HG02798 (cell line): ENCODE results near the gene DNAJC22.
"Not testable (repeated sequence)": the region's sequence is repeated elsewhere in the genome, so short reads cannot be mapped to it uniquely, and the experiment has no call there.

Experiments used
- ATAC-seq: cut with Tn5 transposase; IDR thresholded peaks from one replicate; pipeline ENCODE4 v1.9.1; 2021; ENCODE audit warnings: mild to moderate bottlenecking; ENCODE audit not compliant: unreplicated experiment, poor library complexity

The DNAJC22 gene

DNA sequence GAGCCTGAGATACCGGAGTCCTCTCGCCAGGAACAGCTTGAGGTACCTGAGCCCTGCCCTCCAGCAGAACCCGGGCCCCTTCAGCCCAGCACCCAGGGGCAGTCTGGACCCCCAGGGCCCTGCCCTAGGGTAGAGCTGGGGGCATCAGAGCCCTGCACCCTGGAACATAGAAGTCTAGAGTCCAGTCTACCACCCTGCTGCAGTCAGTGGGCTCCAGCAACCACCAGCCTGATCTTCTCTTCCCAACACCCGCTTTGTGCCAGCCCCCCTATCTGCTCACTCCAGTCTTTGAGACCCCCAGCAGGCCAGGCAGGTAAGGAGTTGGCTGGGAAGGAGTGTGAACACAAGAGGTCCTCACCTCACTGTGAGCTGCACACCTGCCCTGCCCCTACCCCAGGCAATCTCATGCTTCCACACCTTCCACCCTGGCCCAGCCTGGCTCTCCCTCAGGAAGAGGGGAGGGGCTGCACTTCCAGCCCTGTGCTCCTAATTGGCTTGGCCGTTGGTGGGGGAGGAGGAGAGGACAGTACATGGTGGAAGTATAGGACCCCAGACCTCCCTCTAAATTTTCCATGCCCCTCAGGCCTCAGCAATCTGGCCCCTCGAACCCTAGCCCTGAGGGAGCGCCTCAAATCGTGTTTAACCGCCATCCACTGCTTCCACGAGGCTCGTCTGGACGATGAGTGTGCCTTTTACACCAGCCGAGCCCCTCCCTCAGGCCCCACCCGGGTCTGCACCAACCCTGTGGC lies 15.9 kb upstream of the DNAJC22 start:
- no peak for ATAC-seq

DNA sequence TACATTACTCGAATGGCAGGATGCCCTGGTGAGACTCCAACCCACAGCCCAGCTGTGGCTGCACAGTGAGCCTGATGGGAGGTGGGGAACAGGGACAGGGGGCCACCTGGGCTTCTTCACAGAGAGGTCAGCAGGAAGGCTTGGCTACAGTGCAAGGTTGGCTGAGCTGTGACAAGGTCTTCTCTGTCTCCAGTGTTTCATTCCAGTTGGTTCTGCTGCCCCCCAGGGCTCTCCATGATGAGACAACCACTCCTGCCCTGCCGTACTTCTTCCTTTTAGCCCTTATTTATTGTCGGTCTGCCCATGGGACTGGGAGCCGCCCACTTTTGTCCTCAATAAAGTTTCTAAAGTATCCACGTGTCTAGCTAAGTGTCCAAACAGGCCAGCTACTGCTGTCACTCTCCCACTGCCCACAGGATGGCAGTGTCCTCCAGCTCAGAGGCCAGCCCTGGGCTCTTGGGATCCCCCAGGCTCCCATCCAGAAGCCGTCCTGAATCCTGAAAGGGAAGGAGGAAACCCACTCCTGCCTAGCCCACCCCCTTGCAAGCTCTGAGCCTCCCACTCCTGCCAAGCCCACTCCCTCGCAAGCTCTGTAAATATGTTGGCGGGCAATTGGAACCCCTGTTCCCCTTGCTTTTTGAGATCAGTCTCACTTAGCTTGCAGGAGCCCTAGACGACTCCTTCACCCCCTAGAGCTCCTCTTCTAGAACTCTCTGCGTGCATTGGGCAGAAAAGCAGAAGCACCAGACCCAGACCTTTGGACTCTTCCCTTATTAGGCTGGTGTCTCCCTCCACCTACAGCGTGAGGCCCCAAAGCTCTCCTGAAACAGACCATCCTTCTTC lies 15.1 kb upstream of the DNAJC22 start:
- no peak for ATAC-seq

DNA sequence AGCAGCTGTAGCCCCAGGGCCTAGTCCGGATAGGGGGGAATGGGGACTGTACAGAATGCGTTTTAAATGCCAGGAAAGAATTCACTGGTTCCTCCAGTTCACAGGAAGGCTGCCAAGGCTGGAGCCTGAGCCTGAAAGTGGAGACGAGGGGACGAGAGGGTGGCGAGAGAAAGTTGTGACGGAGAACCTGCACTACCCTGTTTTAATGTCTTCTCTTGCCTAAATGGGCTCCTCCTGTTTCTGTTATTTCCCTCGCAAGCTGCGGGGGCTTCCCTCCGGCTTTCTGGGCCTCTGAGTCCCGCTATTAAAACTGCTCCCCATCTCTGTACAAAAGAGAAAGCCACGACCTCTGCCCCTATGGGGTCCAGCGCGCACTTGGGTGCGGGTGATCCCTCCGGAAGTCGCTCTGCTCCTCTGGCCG lies 14.2 kb upstream of the DNAJC22 start:
- no peak for ATAC-seq

DNA sequence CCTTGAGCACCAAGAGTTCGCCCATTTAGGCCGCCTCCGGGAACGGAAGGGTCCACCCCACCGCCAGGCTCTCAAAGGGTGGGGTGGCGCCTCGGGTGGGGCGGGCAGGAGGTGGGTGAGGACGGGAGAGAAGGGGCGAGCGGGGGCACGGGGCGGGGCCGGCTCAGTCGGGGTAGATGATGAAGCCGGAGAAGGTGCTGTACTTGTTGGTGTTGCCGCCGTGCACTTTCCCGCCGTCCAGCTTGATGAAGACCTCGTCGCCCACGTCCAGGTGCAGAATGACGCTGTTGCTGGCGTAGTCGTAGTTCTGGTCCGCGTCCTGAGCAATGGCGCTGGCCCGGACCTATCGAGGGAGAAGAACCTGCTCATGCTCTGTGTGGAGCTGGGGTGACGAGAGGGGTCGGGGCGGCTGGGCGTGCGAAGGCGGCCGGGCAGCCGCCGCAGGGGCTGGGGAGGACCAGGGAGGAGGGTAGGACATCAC lies 13.8 kb upstream of the DNAJC22 start:
- no peak for ATAC-seq

DNA sequence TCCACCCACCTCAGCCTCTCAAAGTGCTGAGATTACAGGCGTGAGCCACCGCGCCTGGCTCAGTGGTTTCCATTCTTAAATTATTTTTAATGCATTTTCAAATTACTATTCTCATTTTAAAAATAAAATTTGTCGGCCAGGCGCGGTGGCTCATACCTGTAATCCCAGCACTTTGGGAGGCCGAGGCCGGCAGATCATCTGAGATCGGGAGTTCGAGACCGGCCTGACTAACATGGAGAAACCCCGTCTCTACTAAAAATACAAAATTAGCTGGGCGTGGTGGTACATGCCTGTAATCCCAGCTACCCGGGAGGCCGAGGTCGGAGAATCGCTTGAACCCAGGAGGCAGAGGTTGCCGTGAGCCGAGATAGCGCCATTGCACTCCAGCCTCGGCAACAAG lies 12.9 kb upstream of the DNAJC22 start:
- not testable (repeated sequence) for ATAC-seq

DNA sequence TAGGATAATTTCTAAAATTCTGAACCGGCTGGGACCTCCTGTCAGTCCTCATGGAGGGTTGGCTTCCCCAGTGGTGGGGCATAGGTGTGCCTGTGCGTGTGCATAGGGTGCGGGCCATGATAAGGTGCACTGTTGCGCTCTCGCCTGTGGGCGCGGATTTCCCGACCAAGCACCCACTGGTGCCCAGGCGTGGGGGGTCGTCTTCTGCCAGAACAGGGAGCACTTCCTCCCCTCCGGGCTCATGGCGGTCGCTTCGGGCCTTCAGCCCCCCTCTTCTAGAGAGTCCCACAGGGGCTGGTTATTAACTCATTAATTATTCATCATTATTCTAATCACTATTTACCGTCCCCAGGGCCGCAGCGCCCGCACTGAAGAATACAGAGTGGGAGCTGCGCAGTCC lies 12.5 kb upstream of the DNAJC22 start:
- no peak for ATAC-seq

DNA sequence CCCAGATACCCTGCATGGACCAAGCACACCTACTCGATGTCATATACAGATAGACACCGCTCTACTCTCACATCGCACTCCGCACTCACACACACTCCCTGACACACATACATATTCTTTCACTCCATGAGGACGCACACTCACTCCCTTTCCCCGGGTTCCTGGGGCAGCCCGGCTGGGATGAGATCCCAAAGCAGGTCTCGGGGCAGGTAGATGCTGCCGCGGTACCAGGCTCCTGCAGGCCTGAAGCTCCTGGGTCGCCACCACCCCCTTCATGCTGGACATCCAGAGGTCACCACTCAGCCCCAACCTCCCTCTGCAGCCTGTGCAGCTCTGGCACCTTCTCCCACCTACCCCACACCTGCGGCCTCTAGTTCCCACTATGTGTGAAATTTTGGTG lies 12.0 kb upstream of the DNAJC22 start:
- no peak for ATAC-seq

DNA sequence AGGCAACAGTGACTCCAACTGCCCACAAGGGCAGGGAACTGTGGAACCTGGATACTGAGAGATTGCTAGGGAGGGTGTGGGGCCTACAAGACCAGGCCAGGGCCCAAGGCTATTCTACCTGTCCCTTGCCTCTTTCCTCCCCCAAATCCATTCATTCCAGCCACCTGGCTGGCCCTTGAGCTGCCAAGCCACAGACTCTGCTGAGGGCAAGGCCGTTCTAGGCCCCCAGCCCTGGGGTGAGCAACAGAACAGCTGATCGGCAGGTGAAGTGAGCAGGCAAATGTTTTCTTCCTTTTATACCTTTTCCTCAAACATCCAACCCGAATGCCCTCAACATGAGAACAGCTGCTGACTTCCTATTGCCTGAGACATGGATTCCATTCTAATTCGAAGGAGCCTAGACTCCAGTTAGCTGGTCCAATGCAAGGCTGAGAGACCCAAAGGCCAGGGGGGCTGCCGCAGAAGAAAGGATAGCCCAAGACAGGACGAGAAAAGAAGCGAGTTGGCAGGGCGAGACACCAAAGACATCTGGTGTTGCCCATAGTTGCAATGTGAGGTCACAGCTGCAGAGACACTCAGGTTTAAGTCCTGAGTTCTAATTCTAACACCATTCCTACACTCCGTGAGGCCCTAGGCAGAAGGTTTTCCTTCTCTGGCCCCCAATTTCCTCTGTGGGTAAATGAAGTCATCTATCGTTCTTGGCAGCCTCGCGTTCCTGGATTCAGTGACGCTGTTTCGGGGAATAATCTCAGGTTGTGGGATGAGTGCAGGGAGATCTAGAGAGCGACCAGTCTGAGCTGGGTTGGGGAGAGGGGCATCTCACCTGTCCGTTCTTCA lies 11.4 kb upstream of the DNAJC22 start:
- no peak for ATAC-seq

DNA sequence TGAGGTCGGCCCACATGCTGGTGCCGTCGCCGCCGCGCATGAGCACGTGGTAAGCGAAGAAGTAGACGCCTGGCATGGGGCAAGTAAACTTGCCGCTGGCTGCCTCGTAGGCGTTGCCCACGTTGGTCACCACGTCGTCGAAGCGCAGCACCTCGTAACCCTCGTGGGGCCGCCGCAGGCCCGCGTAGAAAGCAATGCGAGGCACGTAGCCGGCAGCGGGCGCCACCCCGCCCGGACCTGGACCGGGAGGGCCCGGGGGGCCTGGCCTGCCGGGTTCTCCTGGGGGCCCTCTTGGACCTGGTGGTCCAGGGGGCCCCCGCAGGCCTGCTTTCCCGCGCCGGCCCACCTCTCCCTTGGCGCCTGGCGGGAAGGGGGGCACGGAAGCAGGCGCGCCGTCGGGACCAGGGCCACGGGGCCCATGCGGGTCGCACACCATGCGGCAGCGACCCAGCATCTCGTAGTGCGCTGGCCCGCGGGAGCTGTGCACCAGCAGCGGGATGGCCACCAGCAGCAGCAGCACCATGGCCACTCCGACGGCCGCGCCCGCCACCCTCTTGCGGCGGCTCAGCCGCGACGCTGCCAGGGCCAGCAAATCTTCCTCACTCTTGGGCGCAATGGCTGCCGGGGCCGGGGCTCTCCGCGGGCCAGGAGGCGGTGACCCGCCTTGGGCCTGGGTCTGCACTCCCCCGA lies 10.6 kb upstream of the DNAJC22 start:
- no peak for ATAC-seq

DNA sequence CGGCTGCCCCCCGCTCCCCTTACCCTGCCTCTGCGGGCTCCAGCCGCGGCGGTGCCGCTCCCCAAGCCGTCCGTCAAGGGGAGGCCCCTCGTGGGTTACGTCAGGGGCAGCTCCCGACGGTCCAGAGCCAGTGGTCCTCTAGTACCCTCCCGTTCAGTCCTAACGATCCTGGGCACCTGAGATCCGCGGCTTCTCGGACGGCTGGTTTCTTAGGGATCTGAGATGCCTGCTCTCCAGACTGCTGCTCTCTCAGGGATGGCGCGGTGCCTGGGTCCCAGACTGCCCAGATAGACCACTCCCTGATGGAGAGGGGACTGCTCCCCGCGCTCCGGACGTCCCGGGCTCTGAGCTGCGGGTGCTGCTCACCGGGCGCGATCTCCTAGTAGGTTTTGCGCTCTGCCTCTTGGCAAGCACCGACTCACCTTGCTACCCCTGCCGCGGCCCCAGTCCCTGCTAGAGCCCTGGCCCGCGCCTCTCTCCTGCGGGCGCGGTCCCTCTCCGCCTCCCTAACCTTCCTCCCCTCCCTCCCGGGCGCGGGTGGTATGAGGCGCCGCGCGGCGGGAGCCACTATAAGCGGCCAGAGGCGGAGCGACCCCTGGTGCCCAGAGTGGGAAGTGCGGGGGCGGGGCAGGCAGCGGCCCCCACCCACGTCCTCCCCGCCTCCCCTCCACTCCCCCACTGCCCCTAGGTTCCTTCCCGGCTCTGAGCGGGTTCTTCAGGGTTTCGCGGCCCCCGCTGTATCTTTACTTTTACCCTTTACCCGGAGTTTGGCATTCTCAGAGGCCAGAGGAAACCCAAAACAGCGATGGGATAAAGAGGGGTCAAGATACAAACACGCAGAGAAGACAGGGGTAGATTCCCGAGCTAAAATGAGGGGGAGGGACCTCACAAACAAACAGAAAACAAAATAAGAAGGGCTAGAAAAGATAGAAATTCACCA lies 9.8 kb upstream of the DNAJC22 start, which contains the start of gene C1QL4:
Gene C1QL4 (minus strand): TSS at position 544 of the 940 bp plus-strand sequence. CDS start 711 bp downstream, outside the sequence.
- ATAC-seq, result peak; percentile 77

DNA sequence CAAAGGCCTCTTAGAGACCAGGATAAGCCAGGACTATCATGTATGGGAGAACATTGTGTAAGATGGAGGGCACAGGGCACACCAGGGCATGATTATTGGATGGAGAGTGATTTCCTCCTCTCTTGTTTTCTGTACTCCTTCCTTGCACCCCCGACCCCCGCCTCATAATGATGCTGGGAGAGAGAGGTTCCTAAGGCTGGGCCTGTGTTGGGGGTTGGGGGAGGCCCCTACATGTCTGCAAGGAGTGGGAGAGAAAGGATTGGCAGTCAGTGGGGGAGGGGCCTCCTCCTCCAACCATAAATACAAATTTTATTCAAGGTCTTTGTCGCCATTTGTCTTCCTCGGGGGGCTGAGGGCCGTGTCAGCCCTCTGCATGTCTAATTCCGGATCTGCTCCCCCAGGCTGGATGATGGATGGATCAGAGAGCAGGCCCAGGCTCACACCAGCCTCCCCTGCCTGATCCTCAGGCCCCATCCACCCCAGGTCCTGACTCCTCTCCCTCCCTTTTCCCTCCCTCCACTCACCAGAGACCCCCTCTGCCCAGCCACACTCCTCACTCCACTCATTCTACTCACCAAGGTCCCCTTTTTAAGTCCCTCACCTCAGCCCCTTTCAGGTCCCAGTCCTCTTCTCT lies 7.7 kb upstream of the DNAJC22 start:
- ATAC-seq, result no peak

DNA sequence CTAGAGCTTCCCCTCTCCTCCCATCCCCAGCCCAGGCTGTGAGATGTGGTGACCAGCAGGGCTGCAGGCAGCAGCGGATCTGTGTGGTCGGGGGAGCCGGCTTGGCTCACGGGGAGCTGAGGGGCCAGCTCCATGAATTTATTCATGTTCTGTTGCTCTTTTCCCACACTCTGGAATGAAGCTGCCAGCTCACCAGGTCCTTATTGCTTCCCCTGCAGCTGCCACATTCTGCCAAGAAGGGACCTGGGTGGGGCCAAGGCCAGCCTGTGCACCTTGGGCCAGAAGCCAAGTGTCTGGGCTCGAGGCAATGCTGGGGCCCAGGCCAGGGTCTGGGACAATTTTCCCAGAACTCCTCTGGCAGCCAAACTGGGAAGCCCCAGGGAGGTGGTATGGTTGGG lies 7.2 kb upstream of the DNAJC22 start:
- ATAC-seq, result no peak

DNA sequence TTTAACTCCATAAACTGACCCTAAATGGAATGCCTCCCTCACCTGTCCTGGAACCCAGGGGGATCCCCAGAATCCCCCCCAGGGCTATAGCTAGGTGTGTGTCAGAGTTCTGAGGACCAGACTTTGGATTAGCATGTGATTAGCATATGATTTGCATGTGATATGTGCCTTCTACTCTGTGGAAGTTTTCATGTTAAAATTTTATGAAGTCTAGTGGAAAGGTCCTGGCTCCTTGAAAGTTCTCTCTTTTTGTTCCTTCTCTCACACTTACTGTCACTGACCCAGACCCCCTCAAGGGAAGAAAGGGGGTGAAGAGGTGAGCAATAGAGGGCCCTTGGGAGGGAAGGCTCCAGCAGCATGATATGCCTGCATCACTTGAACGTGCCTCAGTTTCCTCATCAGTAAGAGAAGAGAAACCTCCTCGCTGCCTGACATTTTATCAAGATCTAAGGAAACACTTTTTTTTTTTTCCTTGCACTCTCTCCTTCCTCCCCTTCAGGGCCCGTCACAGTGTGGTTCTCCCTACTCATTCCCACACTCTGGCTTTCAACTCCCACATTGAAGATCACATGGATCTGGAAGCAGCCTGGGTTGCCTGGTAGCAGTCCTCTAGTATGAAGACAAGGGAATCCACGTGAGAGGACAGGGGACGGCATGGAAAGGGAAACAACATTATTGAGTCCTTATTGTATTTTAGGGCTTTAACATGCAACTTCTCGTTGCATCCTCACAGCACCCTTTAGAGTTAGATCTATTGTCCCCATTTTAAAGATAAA lies 6.4 kb upstream of the DNAJC22 start:
- no peak for ATAC-seq

DNA sequence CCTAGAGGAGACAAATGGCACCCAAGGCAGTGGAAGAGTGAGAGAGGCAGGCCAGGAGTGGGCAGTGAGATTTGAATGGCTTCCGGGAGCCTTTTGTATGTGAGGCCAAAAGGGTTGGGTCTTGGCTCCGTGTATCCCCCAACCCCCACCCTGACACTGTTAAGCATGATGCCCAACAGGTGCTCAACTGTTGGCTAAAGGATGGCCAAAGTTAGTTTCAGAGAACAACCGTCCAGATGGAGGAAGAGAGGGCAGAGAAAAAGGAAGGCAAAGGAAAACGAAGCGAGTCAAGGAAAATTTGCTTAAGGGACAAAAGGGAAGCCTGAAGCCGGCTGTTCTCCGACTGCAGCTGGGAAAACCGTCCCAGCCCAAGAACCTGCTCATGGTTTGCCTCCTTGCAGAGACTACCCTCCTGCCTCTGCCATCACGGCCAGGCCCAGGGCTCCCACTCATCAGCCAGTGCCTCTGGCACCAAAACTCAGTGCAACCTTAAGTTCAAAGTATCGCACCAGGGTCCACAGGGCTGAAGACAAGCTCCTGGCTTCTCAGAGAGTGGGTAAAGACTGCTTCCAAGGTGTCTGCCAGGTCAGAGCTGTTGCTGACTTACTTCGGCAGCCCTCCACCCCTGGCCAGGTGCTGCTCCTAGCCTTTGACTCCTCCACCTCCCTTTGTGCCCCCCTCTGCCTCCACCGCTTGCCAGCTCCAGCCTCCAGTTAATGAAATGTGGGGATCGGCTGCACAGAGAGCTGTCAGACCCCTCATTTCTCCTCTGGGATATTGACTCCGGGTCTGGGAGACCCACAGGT lies 5.5 kb upstream of the DNAJC22 start:
- no peak for ATAC-seq

DNA sequence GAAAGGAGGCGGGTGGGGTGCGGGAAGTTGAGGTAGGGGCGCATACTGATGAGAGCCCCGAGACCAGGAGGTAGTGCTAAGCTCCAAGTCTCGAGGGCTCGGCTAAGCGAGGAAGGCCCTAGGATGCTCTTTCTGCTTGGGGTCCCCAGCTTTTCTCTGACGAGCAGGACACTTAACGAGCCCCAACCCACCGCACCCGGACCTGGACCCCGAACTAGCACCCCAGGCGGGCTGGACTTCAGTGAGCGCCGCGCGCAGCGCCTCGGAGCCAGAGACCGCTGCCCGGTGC lies 5.0 kb upstream of the DNAJC22 start:
- ATAC-seq, result no peak

DNA sequence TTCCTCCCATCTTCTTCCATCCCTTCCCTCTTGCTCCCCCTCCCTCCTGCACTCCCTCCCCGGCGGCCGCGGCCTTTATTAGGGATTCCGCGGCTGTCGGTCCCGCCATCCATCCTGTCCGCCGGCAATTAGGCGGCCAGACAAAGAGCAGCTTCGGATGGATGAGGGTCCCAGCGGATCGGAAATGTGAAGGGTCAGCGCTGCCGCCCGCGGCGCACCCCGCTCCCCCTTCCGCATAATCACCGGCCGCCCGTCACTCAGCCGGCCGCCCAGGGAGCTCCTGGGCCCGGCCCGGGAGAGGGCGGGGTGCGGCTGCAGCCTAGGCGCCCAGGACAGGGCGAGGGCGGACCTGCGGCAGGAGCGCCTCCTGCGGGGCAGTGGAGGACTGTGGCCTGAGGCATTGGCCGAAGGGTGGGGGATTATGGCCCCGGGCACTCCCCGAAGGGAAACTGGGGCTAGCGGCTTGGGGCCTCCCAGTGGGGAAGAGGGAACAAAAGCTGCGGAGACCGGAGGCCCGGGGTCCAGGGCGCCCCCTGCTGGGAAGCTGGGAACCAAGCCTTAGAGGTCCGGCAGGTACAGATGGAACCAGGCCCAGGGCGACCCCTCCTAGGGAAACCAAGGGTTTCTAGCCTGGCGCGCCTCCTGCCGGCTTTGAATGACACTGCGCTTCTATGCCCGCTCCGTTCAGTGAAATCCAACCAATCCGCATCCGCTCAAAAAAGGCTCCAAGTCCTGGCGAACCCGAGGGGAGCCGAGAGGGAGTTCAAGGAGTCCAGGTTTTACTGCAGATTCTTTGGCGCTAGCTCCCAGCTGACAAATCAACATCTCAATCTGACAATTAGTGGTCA lies 4.4 kb upstream of the DNAJC22 start:
- peak; percentile 71 for ATAC-seq
